Measurements from ENCODE around the gene HGS.
A peak's percentile ranks its signal among the peaks of the same experiment; 100 is the strongest.

HGS gene

DNA sequence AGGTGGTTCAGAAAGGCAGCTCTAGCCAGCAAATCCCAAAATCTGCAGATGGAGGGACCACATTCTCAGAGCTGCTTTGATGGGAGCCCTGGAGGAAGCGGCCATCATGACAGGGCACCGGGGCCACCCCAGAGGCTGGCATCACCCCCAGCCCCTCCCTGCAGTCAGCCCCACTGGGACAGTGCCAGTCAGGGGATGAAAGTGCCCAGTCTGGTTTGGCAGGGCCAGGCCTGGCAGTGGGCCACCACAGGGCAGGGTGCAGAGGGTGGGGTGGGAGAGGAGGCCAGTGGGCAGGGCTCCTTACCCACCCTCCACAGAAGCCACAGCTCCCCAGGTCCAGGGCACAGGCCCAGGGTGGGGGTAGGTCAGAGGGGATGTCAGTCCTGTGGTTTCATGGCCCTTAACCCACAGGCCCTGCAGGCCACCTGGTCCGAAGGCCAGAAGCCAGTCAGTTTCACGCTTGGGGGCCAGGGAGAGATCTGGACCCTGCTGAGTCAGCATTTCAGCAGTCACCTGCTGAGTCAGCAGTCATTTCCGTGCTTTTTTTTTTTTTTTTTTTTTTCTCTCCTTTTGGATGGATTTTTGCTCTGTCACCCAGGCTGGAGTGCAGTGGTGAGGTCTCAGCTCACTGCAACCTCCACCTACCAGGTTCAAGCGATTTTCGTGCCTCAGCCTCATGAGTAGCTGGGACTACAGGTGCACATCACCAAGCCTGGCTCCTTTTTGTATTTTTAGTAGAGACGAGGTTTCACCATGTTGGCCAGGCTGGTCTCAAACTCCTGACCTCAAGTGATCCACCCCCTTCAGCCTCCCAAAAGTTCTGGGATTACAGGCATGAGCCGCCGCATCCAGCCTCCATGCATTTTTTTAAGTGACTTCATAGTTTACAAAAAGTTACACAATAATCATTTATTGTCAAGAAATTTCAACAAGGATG lies 38.6 kb downstream of the HGS start:
- peak; percentile 28 for ATAC-seq (ENCODE audit: low read depth)
- H3K36me3 ChIP-seq (ENCODE audit: low read depth), result peaks cover 9% of the 10 kb centered on the region
- TF ChIP-seq, protein P1, sequence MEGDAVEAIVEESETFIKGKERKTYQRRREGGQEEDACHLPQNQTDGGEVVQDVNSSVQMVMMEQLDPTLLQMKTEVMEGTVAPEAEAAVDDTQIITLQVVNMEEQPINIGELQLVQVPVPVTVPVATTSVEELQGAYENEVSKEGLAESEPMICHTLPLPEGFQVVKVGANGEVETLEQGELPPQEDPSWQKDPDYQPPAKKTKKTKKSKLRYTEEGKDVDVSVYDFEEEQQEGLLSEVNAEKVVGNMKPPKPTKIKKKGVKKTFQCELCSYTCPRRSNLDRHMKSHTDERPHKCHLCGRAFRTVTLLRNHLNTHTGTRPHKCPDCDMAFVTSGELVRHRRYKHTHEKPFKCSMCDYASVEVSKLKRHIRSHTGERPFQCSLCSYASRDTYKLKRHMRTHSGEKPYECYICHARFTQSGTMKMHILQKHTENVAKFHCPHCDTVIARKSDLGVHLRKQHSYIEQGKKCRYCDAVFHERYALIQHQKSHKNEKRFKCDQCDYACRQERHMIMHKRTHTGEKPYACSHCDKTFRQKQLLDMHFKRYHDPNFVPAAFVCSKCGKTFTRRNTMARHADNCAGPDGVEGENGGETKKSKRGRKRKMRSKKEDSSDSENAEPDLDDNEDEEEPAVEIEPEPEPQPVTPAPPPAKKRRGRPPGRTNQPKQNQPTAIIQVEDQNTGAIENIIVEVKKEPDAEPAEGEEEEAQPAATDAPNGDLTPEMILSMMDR (IDR thresholded peaks at IDR 0.05; ENCODE audit: poor library complexity, severe bottlenecking), result no peak
- H3K27ac ChIP-seq (ENCODE audit: poor library complexity, severe bottlenecking), result no peak overlapping the region
- H3K9me3 ChIP-seq (ENCODE audit: severe bottlenecking), result no peaks in the 10 kb centered on the region
- H3K27me3 ChIP-seq (ENCODE audit: insufficient read depth, poor library complexity, severe bottlenecking), result no peaks in the 10 kb centered on the region
- H3K4me3 ChIP-seq (ENCODE audit: severe bottlenecking), result no peak overlapping the region
- peaks cover 24% of the 10 kb centered on the region for H3K4me1 ChIP-seq (ENCODE audit: insufficient read depth, poor library complexity, severe bottlenecking)
- peak; percentile 69 for DNase-seq (ENCODE audit: low spot score)

DNA sequence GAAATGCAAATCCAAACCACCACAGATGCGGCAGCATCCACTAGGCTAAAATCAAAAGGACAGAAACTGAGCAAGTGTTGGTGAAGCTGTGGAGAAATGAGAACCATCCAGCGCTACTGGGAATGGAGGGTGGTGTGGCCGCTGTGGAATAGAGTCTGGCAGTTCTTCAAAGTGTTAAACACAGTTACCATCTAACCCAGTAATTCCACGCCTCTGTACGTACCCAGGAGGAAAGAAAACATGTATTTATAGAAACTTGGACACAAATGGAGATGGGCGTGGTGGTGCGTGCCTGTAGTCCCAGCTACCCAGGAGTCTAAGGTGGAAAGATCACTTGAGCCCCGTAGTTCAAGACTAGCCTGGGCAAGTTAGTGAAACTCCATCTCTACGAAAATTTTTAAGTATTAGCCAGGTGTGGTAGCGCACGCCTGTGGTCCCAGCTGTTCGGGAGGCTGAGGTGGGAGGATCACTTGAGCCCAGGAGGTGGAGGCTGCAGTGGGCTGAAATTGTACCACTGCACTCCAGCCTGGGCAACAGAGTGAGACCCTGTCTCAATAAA lies 39.9 kb downstream of the HGS start:
- Histone ChIP-seq H3K4me3 (ENCODE audit: severe bottlenecking) (no peak overlapping the region), H3K36me3 (ENCODE audit: low read depth) (no peaks in the 10 kb centered on the region), H3K27ac (ENCODE audit: poor library complexity, severe bottlenecking) (no peak overlapping the region), H3K27me3 (ENCODE audit: insufficient read depth, poor library complexity, severe bottlenecking) (no peaks in the 10 kb centered on the region), H3K4me1 (ENCODE audit: insufficient read depth, poor library complexity, severe bottlenecking) (peaks cover 24% of the 10 kb centered on the region), H3K9me3 (ENCODE audit: severe bottlenecking) (no peaks in the 10 kb centered on the region)
- DNase-seq (ENCODE audit: low spot score), result peak; percentile 27
- TF ChIP-seq, protein P1 (IDR thresholded peaks at IDR 0.05; ENCODE audit: poor library complexity, severe bottlenecking), result no peak
- peak; percentile 49 for ATAC-seq (ENCODE audit: low read depth)

DNA sequence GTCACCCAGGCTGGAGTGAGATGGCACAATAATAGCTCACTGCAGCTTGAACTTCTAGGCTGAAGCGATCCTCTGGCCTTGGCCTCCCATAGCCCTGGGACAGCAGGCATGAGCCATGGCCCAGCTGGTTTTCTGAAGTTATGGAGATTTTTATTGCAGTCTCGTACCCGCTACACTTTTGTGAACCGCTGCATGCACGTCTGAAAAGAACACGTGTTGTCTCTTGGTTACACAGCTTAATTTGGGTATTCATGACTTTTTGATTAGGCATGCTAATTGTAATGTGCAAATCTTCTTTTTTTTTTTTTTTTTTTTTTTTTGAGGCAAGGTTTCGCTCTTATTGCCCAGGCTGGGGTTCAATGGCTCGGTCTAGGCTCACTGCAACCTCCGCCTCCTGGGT lies 41.6 kb downstream of the HGS start:
- no peak for DNase-seq (ENCODE audit: low spot score)
- Histone ChIP-seq H3K4me3 (ENCODE audit: severe bottlenecking) (no peak overlapping the region), H3K27ac (ENCODE audit: poor library complexity, severe bottlenecking) (no peak overlapping the region), H3K4me1 (ENCODE audit: insufficient read depth, poor library complexity, severe bottlenecking) (peaks cover 24% of the 10 kb centered on the region), H3K9me3 (ENCODE audit: severe bottlenecking) (no peaks in the 10 kb centered on the region), H3K36me3 (ENCODE audit: low read depth) (no peaks in the 10 kb centered on the region), H3K27me3 (ENCODE audit: insufficient read depth, poor library complexity, severe bottlenecking) (no peaks in the 10 kb centered on the region)
- no peak for ATAC-seq (ENCODE audit: low read depth)
- TF ChIP-seq, protein P1 (IDR thresholded peaks at IDR 0.05; ENCODE audit: poor library complexity, severe bottlenecking), result no peak

DNA sequence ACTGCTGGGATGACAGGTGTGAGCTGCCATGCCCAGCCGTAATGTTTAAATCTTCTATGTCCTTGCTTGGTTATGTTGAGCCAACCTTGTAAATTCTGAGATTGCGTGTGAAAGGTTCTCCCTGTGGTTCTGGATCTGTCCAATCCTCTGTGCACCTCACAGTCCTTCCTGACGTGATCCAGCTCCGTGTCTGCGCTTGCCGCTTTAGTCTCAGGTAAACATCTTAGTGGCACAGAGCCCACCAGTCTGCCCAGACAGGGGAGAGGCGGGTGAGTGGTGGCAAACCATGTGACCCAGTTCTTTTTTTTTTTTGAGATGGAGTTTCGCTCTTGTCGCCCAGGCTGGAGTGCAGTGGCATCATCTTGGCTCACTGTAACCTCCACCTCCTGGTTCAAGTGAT lies 42.2 kb downstream of the HGS start:
- Histone ChIP-seq H3K4me1 (ENCODE audit: insufficient read depth, poor library complexity, severe bottlenecking) (peaks cover 24% of the 10 kb centered on the region), H3K27ac (ENCODE audit: poor library complexity, severe bottlenecking) (no peak overlapping the region), H3K4me3 (ENCODE audit: severe bottlenecking) (no peak overlapping the region), H3K27me3 (ENCODE audit: insufficient read depth, poor library complexity, severe bottlenecking) (no peaks in the 10 kb centered on the region), H3K9me3 (ENCODE audit: severe bottlenecking) (no peaks in the 10 kb centered on the region), H3K36me3 (ENCODE audit: low read depth) (no peaks in the 10 kb centered on the region)
- TF ChIP-seq, protein P1 (IDR thresholded peaks at IDR 0.05; ENCODE audit: poor library complexity, severe bottlenecking), result no peak
- no peak for ATAC-seq (ENCODE audit: low read depth)
- DNase-seq (ENCODE audit: low spot score), result peak; percentile 19

Measured in RWPE2 (cell line).